ENCODE data around the gene KCTD17. TPM values are rescaled to one million over a fixed set of nuclear protein-coding genes. Genes with fewer than 3 reads are reported as not detected.
A peak's percentile ranks its signal among the peaks of the same experiment; 100 is the strongest.

Gene KCTD17
- total RNA-seq, 1 experiment from 2014 or later: 29.4 TPM

GRCh38 chr22:37033605-37034430, 17.7 kb upstream of the KCTD17 start:
- Mint-ChIP-seq H3K27ac (no peak overlapping the region), H3K36me3 (no peaks in the 10 kb centered on the region), H3K9me3 (no peaks in the 10 kb centered on the region), H3K4me3 (no peak overlapping the region), H3K4me1 (peaks cover 31% of the 10 kb centered on the region), H3K27me3 (ENCODE audit: low read depth) (peaks cover 8% of the 10 kb centered on the region)
- ATAC-seq (no peak), DNase-seq (ENCODE audit: low spot score) (no peak)
- ChIA-PET POLR2A (no interaction called here), CTCF (interaction anchor here (1.9 kb wide), 1 partner anchor 10 kb away, joined by 7 read pairs; no protein-coding TSS in a partner anchor)
- TF ChIP-seq TEAD1 (CRISPR knock-in tag; IDR thresholded peaks at IDR 0.05) (no peak), NFATC4 (CRISPR knock-in tag; IDR thresholded peaks at IDR 0.05) (no peak), ATF1 (CRISPR knock-in tag; IDR thresholded peaks at IDR 0.05) (no peak), STAT6 (CRISPR knock-in tag; conservative IDR thresholded peaks at IDR 0.05; ENCODE audit: low read depth) (no peak), NR1H2 (CRISPR knock-in tag; IDR thresholded peaks at IDR 0.05) (no peak), FOXP1 (CRISPR knock-in tag; IDR thresholded peaks at IDR 0.05; ENCODE audit: borderline replicate concordance) (no peak), NR2C2 (CRISPR knock-in tag; IDR thresholded peaks at IDR 0.05) (no peak)
- TF ChIP-seq, protein P1, sequence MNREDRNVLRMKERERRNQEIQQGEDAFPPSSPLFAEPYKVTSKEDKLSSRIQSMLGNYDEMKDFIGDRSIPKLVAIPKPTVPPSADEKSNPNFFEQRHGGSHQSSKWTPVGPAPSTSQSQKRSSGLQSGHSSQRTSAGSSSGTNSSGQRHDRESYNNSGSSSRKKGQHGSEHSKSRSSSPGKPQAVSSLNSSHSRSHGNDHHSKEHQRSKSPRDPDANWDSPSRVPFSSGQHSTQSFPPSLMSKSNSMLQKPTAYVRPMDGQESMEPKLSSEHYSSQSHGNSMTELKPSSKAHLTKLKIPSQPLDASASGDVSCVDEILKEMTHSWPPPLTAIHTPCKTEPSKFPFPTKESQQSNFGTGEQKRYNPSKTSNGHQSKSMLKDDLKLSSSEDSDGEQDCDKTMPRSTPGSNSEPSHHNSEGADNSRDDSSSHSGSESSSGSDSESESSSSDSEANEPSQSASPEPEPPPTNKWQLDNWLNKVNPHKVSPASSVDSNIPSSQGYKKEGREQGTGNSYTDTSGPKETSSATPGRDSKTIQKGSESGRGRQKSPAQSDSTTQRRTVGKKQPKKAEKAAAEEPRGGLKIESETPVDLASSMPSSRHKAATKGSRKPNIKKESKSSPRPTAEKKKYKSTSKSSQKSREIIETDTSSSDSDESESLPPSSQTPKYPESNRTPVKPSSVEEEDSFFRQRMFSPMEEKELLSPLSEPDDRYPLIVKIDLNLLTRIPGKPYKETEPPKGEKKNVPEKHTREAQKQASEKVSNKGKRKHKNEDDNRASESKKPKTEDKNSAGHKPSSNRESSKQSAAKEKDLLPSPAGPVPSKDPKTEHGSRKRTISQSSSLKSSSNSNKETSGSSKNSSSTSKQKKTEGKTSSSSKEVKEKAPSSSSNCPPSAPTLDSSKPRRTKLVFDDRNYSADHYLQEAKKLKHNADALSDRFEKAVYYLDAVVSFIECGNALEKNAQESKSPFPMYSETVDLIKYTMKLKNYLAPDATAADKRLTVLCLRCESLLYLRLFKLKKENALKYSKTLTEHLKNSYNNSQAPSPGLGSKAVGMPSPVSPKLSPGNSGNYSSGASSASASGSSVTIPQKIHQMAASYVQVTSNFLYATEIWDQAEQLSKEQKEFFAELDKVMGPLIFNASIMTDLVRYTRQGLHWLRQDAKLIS (CRISPR knock-in tag; IDR thresholded peaks at IDR 0.05; ENCODE audit: borderline replicate concordance): no peak
- TF ChIP-seq, protein P2, sequence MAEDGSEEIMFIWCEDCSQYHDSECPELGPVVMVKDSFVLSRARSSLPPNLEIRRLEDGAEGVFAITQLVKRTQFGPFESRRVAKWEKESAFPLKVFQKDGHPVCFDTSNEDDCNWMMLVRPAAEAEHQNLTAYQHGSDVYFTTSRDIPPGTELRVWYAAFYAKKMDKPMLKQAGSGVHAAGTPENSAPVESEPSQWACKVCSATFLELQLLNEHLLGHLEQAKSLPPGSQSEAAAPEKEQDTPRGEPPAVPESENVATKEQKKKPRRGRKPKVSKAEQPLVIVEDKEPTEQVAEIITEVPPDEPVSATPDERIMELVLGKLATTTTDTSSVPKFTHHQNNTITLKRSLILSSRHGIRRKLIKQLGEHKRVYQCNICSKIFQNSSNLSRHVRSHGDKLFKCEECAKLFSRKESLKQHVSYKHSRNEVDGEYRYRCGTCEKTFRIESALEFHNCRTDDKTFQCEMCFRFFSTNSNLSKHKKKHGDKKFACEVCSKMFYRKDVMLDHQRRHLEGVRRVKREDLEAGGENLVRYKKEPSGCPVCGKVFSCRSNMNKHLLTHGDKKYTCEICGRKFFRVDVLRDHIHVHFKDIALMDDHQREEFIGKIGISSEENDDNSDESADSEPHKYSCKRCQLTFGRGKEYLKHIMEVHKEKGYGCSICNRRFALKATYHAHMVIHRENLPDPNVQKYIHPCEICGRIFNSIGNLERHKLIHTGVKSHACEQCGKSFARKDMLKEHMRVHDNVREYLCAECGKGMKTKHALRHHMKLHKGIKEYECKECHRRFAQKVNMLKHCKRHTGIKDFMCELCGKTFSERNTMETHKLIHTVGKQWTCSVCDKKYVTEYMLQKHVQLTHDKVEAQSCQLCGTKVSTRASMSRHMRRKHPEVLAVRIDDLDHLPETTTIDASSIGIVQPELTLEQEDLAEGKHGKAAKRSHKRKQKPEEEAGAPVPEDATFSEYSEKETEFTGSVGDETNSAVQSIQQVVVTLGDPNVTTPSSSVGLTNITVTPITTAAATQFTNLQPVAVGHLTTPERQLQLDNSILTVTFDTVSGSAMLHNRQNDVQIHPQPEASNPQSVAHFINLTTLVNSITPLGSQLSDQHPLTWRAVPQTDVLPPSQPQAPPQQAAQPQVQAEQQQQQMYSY (CRISPR knock-in tag; IDR thresholded peaks at IDR 0.05): no peak

DNA sequence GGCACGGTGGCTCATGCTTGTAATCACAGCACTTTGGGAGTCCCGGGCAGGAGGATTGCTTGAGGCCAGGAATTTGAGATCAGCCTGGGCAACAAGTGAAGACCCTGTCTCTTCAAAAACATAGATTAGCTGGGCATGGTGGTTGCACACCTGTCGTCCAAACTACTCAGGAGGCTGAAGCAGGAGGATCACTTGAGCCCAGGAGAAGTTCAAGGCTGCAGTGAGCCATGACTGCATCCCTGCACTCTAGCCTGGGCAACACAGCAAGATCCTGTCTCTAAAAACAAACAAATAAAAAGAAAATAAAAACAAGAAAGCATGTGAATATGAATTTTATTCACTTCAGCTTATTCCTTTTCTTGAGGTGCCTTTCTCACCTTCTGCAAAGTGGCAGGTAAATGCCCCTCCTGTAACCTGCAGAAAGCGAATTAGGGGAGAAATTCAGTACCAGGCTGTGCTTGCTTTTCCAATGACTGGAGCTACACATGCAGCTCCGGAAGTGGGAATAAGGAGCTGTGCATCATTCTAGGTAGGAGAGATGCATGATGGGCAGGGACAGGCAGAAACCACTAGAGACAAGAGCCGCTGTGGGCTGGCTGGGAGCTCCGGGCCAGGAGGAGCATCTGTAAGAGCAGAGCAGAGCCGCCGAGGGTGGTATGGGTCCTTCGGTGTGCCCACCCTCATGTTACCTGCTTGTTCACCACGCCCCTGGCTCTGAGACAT, 14.7 kb upstream of the KCTD17 start:
- no peak for ATAC-seq
- Mint-ChIP-seq H3K36me3 (no peaks in the 10 kb centered on the region), H3K4me3 (no peak overlapping the region), H3K27me3 (ENCODE audit: low read depth) (peaks cover 11% of the 10 kb centered on the region), H3K27ac (no peak overlapping the region), H3K4me1 (peaks cover 29% of the 10 kb centered on the region), H3K9me3 (no peaks in the 10 kb centered on the region)
- ChIA-PET CTCF (interaction anchor here (0.6 to 2.5 kb wide), 4 partner anchors 10 to 109 kb away, joined by 3 to 9 read pairs (median 4); no protein-coding TSS in a partner anchor), POLR2A (no interaction called here)
- DNase-seq (ENCODE audit: low spot score): no peak
- TF ChIP-seq, protein P3, sequence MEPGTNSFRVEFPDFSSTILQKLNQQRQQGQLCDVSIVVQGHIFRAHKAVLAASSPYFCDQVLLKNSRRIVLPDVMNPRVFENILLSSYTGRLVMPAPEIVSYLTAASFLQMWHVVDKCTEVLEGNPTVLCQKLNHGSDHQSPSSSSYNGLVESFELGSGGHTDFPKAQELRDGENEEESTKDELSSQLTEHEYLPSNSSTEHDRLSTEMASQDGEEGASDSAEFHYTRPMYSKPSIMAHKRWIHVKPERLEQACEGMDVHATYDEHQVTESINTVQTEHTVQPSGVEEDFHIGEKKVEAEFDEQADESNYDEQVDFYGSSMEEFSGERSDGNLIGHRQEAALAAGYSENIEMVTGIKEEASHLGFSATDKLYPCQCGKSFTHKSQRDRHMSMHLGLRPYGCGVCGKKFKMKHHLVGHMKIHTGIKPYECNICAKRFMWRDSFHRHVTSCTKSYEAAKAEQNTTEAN (CRISPR knock-in tag; IDR thresholded peaks at IDR 0.05): no peak
- TF ChIP-seq ZNF121 (CRISPR knock-in tag; IDR thresholded peaks at IDR 0.05): peak; percentile 46; the same call in 1 of the 2 replicates

Measured in WTC11 (cell line).